Measurements from ENCODE around the gene CRTC1.

DNA sequence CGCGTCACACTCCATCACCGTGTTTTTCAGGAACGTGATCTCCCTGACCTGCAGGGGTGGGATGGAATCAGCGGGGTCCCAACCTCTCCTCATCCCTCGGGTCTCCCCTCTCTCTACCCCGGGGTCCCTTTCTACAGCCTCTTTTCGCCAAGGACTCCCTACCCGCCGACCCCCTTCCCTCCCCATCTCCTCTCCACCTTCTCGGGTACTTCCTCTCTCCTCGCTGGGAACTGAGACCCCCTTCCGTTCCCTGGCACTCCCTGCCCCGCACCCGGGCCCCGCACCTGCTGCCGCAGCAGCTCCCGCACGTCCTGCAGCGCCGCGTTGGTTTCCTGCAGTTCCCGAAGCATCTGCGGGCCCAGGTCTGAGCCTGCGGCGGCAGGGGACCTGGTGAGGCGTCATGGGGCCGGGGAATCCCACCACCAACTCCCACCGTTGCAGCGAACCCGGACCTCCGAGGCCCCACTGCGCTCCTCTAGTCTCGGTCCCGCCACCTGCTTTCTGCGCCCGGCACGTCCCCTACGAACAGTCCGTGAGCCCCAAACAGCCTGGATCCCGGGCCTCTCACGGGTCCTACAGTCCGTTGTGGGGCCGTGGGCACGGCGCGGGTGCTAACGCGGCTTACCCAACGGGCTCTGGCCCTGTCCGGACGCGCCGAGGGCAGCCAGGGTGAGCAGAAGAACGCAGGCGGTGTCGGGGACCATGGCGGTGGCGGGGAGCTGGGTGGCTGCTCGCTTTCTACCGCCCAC is 107.3 kb downstream of the CRTC1 start, which contains the start of gene COMP:
- TF ChIP-seq POLR2A (IDR thresholded peaks at IDR 0.05) (no peak), CTCF (IDR thresholded peaks at IDR 0.05) (no peak)
